EL (cell line): ENCODE results near the gene AKT3.
A peak's percentile ranks its signal among the peaks of the same experiment; 100 is the strongest.
"Not testable (repeated sequence)": the region's sequence is repeated elsewhere in the genome, so short reads cannot be mapped to it uniquely, and the experiment has no call there.

Experiments
- DNase-seq: peaks from one replicate; pipeline ENCODE4 v3.0.0-alpha.2; 2016

The AKT3 gene

GRCh38 chr1:243680860-243681259 is 169.2 kb downstream of the AKT3 start:
- no peak for DNase-seq

GRCh38 chr1:243672539-243673074 is 177.4 kb downstream of the AKT3 start:
- DNase-seq: no peak

- DNase-seq: no peak
Measured at GRCh38 chr1:243667591-243667990, 182.5 kb downstream of the AKT3 start.

- DNase-seq: no peak
Measured at GRCh38 chr1:243667133-243667532, 182.9 kb downstream of the AKT3 start.

- DNase-seq: no peak
Measured at GRCh38 chr1:243663651-243664050, 186.4 kb downstream of the AKT3 start.

- not testable (repeated sequence) for DNase-seq
Measured at GRCh38 chr1:243662169-243662568, 187.9 kb downstream of the AKT3 start.

DNA sequence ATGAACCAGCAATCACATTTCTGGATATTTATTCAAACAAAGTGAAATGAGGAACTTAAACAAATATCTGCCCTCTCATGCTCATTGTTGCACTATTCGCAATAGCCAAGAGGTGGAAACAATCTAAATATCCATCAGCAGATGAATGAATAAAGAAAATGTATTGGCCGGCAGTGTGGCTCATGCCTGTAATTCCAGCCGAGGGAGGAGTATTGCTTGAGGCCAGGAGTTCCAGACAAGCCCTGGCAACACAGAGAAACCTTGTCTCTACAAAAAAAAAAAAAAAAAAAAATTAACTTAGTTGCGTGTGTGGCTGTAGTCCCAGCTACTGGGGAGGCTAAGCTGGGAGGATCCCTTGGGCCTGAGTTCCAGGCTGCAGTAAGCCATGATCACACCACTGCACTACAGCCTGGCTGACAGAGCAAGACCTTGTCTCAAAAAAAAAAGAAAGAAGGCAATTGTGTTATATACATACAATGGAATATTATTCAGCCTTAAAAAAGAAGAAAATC is 191.4 kb downstream of the AKT3 start:
- DNase-seq: no peak

GRCh38 chr1:243657793-243658192 is 192.2 kb downstream of the AKT3 start:
- DNase-seq: no peak

DNA sequence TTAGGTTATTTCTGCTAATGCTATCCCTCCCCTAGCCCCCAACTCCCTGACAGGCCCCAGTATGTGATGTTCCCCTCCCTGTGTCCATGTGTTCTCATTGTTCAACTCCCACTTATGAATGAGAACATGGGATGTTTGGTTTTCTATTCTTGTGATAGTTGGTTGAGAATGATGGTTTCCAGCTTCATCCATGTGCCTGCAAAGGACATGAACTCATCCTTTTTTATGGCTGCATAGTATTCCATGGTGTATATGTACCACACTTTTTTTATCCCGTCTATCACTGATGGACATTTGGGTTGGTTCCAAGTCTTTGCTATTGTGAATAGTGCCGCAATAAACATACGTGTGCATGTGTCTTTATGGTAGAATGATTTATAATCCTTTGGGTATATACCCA is 200.5 kb downstream of the AKT3 start:
- DNase-seq: not testable (repeated sequence)

- no peak for DNase-seq
Measured at GRCh38 chr1:243646841-243647240, 203.2 kb downstream of the AKT3 start.

- no peak for DNase-seq
Measured at GRCh38 chr1:243645281-243645680, 204.8 kb downstream of the AKT3 start.

- DNase-seq: no peak
Measured at GRCh38 chr1:243642936-243643335, 207.1 kb downstream of the AKT3 start.

- no peak for DNase-seq
Measured at GRCh38 chr1:243639027-243639658, 210.9 kb downstream of the AKT3 start.

DNA sequence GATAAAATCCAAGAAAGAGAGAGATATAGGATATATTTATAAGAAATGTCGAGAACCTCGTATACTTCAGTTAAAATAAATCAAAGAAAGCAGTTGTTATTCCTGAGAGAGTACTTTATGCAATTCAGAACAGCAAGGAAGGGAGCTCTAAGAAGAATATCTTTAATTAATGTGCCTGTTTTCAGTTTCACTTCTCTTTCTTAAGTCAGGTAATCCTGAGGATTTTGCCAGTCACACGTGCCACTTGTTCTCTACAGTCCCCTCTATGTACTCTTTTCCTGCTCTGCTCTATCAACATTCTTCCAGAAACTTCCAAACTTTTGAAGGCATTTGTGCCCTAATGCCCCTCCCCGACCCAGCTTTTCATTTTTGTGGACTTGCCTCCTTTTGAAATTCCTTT is 211.9 kb downstream of the AKT3 start:
- DNase-seq: no peak

DNA sequence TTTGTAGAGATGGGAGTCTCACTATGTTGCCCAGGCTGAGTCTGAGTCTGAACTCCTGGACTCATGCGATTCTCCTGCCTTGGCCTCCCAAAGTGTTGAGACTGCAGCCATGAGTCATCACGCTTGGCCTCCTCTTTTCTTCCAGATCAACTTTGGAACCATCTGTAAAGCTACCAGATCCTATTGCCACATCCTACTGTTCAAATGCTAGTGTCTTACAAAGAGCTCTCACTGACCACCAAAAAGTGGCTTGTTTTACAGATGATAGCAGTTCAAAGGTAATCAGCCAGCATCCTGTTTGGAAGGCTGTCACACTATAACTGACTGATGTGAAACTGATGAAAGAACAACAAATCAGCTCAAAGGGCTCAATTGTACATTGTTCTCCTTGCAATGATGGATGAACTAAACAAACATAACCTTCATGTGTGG is 221.6 kb downstream of the AKT3 start:
- peak; percentile 8 for DNase-seq

- peak; percentile 65 for DNase-seq
Measured at GRCh38 chr1:243623841-243624240, 226.2 kb downstream of the AKT3 start.

DNA sequence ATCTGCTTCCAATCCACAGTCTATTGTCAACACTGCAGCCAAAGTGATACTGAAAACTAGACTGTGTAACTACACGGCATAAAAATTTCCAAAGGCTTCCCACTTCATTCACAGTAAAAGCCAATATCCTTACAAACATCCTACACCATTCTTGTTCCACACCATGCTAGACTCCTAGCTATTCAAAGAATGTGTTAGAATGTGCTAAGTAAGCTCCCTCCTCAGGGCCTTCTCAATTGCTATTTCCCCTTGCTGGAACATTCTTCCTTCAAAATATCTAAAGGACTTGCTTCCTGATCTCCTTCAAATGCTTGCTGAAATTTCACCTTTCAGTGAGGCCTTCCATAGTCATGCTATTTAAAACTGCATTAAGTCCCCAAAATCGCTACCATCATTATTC is 228.1 kb downstream of the AKT3 start:
- peak; percentile 16 for DNase-seq

DNA sequence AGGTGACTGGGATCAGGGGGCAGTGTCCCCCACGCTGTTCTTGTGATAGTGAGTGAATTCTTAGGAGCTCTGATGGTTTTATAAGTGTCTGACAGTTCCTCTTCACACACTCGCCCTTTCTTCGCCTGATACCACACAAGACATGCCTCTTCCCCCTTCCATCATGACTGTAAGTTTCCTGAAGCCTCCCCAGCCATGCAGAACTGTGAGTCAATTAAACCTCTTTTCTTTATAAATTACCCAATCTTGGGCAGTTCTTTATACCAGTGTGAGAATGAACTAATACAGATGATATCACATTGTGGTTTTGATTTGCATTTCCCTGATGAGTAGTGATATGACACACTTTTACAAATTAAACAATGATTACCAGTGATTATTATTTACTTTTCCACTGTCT is 229.9 kb downstream of the AKT3 start:
- DNase-seq: no peak

- DNase-seq: no peak
Measured at GRCh38 chr1:243609698-243610097, 240.3 kb downstream of the AKT3 start.

DNA sequence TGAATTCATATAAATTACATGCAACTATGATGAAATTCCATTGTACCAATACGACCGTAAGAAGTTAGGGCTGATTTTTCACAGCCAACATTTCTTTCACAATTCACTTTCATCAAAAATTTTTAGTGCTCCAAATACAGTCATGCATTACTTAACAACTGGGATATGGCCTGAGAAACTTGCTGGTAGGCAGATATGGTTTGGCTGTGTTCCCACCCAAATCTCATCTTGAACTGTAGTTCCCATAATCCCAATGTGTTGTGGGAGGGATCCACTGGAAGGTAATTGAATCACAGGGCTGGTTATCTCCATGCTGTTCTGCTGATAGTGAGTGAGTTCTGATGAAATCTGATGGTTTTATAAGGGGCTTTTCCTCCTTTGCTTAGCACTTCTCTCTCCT is 244.4 kb downstream of the AKT3 start:
- DNase-seq: no peak

GRCh38 chr1:243601720-243602119 is 248.3 kb downstream of the AKT3 start:
- DNase-seq: no peak

DNA sequence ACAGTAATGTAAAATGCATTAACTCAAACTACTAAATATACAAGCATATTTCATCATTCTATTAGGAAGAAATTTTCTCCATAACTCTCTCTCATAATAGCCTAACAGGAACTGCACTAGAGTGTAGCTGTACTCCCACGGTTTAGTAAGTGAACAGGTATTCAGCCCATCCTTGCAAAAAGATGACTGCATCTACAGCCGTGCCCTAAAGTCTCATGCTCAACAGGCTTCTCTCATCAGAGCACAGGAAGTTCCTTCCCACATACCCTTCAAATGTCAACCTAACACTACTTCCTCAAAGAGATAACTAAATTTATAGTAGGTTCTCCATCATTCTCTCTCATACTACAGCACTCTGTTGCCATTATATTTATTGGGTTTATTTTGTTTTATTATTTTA is 251.6 kb downstream of the AKT3 start:
- peak; percentile 91 for DNase-seq

- DNase-seq: no peak
Measured at GRCh38 chr1:243597383-243597782, 252.7 kb downstream of the AKT3 start.

DNA sequence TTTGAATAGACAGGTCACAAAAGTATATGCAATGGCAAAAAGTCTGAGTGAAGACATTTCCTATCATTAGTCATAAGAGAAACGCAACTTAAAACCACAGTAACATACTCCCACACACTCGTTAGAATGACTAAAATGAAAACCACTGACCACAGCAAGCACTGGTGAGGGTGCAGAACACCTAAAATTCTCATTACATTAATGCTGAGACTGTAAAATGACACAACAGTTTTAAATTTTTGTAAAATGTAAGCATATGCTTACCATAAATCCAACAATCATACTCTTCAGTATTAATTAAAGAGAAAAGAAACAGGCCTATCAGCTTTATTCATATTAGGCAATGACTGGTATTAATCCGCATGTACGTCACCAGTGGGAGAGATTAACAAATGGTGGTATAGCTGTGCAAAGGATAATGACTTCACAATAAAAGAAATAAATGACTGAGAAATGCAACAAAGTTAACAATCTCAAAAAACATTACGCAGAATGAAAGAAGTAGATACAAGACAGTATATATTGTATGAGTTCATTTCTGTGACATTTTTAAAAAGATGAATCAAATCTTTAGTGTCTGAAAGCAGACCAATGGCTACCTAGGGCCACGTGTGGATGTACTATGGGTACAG is 253.5 kb downstream of the AKT3 start:
- DNase-seq: peak; percentile 91
